Measurements from ENCODE around the gene ZFYVE26. TPM values are rescaled to one million over a fixed set of nuclear protein-coding genes. Genes with fewer than 3 reads are reported as not detected.

The ZFYVE26 gene
- total and polyA plus RNA-seq, 2 of the 8 experiments (the other 6 are each of a cell fraction or from before 2014, with no cell fraction given): 13.0 to 23.3 TPM

- ChIA-PET POLR2A (ENCODE audit: partially characterized antibody) (interaction anchor here (0.7 to 1.0 kb wide), 4 partner anchors 11 to 181 kb away, joined by 3 to 8 read pairs (median 4); partner anchors contain the start of gene RDH11), CTCF (ENCODE audit: partially characterized antibody) (interaction anchor here (0.7 to 1.6 kb wide), 5 partner anchors 27 to 1122 kb away, joined by 3 read pairs; partner anchors contain the start of gene PIGH)
- peak overlapping the region; percentile 98 for H2AFZ ChIP-seq (ENCODE audit: low read length)
Measured at GRCh38 chr14:67722293-67722692, 94.1 kb downstream of the ZFYVE26 start.

More at GRCh38 chr14:67722293-67722692, 94.1 kb downstream of the ZFYVE26 start:
- Histone ChIP-seq H4K20me1 (replicated peaks in 1 of 2; ENCODE audit: control insufficient read depth in 1 of 2, insufficient read depth in 2 of 2, low read length in 2 of 2) (no peaks in the 10 kb centered on the region), H2BK15ac (ENCODE audit: low read length) (no peak overlapping the region), H3K4me3 (ENCODE audit: extremely low read depth in 1 of 4, insufficient read depth in 2 of 4, low read depth in 3 of 4, low read length in 4 of 4) (peak overlapping the region in 1 of 4 experiments; percentile 31; a peak in 1 of 8 replicates), H3K36me3 (ENCODE audit: control insufficient read depth in 2 of 4, insufficient read depth in 4 of 4, low read length in 3 of 4) (no peaks in the 10 kb centered on the region), H3K79me1 (ENCODE audit: low read depth, low read length) (no peaks in the 10 kb centered on the region), H3K27ac (ENCODE audit: low read depth, low read length) (no peak overlapping the region), H3K14ac (ENCODE audit: insufficient read length) (no peak overlapping the region), H3K79me2 (ENCODE audit: control insufficient read depth in 1 of 2, insufficient read depth in 2 of 2, low read length in 2 of 2) (no peaks in the 10 kb centered on the region), H3K18ac (ENCODE audit: extremely low read depth, low read length) (no peak overlapping the region), H2BK120ac (replicated peaks; ENCODE audit: low read depth, low read length) (no peak overlapping the region), H2BK20ac (ENCODE audit: low read length) (no peak overlapping the region), H4K8ac (ENCODE audit: extremely low read depth, insufficient read depth, low read length) (no peak overlapping the region), H2BK12ac (ENCODE audit: low read depth, low read length) (no peak overlapping the region), H3K56ac (replicated peaks; ENCODE audit: insufficient read length, low read depth, low read length) (no peak overlapping the region), H3K9ac (replicated peaks in 1 of 4; ENCODE audit: extremely low read depth in 1 of 4, low read depth in 3 of 4, low read length in 3 of 4) (no peak overlapping the region), H2AK5ac (ENCODE audit: low read depth, low read length) (no peak overlapping the region), H3K27me3 (replicated peaks in 1 of 4; ENCODE audit: control insufficient read depth in 3 of 4, extremely low read depth in 1 of 4, insufficient read depth in 3 of 4, low read length in 3 of 4) (no peaks in the 10 kb centered on the region), H3K9me3 (ENCODE audit: insufficient read depth in 2 of 2, low read depth in 1 of 2, low read length in 1 of 2) (no peaks in the 10 kb centered on the region), H4K5ac (ENCODE audit: insufficient read length, low read depth, low read length) (no peak overlapping the region), H3K4me2 (ENCODE audit: insufficient read depth in 1 of 2, low read depth in 2 of 2, low read length in 2 of 2) (peak overlapping the region; percentile 11 to 42; a peak in 3 of 4 replicates), H3K4me1 (replicated peaks in 1 of 4; ENCODE audit: control insufficient read depth in 3 of 4, insufficient read depth in 4 of 4, low read length in 3 of 4) (no peaks in the 10 kb centered on the region; a peak in 1 of 7 replicates), H2BK5ac (ENCODE audit: low read depth, low read length) (no peak overlapping the region), H3K4ac (replicated peaks; ENCODE audit: insufficient read length, low read depth, low read length) (no peak overlapping the region), H3K23me2 (ENCODE audit: low read depth, low read length) (no peaks in the 10 kb centered on the region), H3K23ac (ENCODE audit: insufficient read length) (no peak overlapping the region), H4K91ac (replicated peaks; ENCODE audit: insufficient read length, low read length) (no peak overlapping the region)
- TF ChIP-seq TAF1 (IDR thresholded peaks at IDR 0.05; ENCODE audit: low read depth, low read length): 0 out of 2 replicates have a peak, but pooled peaks have one; percentile 40
- no peak for TF ChIP-seq CREB1 (IDR thresholded peaks at IDR 0.05)
- peak; percentile 60 for TF ChIP-seq SIX5 (IDR thresholded peaks at IDR 0.05; ENCODE audit: low read depth, low read length)
- no peak for TF ChIP-seq ZNF274 (IDR thresholded peaks at IDR 0.05; ENCODE audit: borderline replicate concordance, extremely low read depth, low read length)
- TF ChIP-seq GABPA (IDR thresholded peaks at IDR 0.05; ENCODE audit: borderline replicate concordance, insufficient read depth, low read length): no peak
- no peak for TF ChIP-seq SP2 (IDR thresholded peaks at IDR 0.05; ENCODE audit: low read length)
- TF ChIP-seq YY1 (IDR thresholded peaks at IDR 0.05; ENCODE audit: low read depth, low read length): no peak
- no peak for TF ChIP-seq TAF7 (optimal IDR thresholded peaks at IDR 0.05; ENCODE audit: borderline replicate concordance, low read depth, low read length)
- no peak for TF ChIP-seq NRF1 (IDR thresholded peaks at IDR 0.05; ENCODE audit: low read depth, low read length)
- TF ChIP-seq TCF12 (IDR thresholded peaks at IDR 0.05; ENCODE audit: low read depth, low read length): no peak
- FAIRE-seq (peak; percentile 39), DNase-seq (ENCODE audit: low read depth in 1 of 2, low spot score in 2 of 2) (no peak)
- WGBS, 2 experiments (ENCODE audit: extremely low coverage in 1 of 2, insufficient coverage in 1 of 2, insufficient read length in 1 of 2, insufficient replicate concordance in 2 of 2, low coverage in 1 of 2, low lambda C conversion rate in 2 of 2, missing lambda C conversion rate in 1 of 2): 54% methylated on average over 3 of the region's 3 CpGs; no CpG with 5 or more reads in 1 of the 2 experiments

All from H1 (cell line).